K562 (cell line): ENCODE measurements around the gene EPHA2. TPM values are rescaled to one million over a fixed set of nuclear protein-coding genes. Genes with fewer than 3 reads are reported as not detected.

Experiments
- BCLAF1 ChIP-seq, 2 experiments: fragments of 450-650 bp in 1 of 2; IDR thresholded peaks; 2 replicates each; pipeline ENCODE4 v1.6.1; 2011 to 2017; ENCODE audit warnings: low read depth in 2 of 2, antibody characterized with exemption in 1 of 2, borderline replicate concordance in 1 of 2, low read length in 1 of 2, mild to moderate bottlenecking in 1 of 2, mixed read lengths in 1 of 2; ENCODE audit not compliant: control insufficient read depth in 1 of 2
- BHLHE40 ChIP-seq: IDR thresholded peaks from 2 replicates; pipeline ENCODE4 v1.6.1; 2011; ENCODE audit warnings: low read length, improper control_type of control experiment
- CBX3 ChIP-seq, 2 experiments: IDR thresholded peaks; 1 replicate in 1 of 2; 2 replicates in 1 of 2; pipeline ENCODE4 v1.6.1; 2012; ENCODE audit warnings: inconsistent platforms in 2 of 2, low read length in 2 of 2, borderline replicate concordance in 1 of 2, control low read depth in 1 of 2
- FOSL1 ChIP-seq: fragments of 200-800 bp; sonication (Bioruptor generic); conservative IDR thresholded peaks from 2 replicates; pipeline ENCODE4 v1.6.1; 2016; ENCODE audit warnings: missing genetic modification characterization, missing compliant biosample characterization
- HDAC8 ChIP-seq: fragments of 450-650 bp; IDR thresholded peaks from 2 replicates; pipeline ENCODE4 v1.6.1; 2016; ENCODE audit warnings: mild to moderate bottlenecking, missing genetic modification characterization, moderate library complexity, missing compliant biosample characterization
- MBD2 ChIP-seq: sonication (generic); IDR thresholded peaks from 2 replicates; pipeline ENCODE4 v1.6.1; 2016; ENCODE audit warnings: low read depth, borderline replicate concordance
- MLLT1 ChIP-seq, 2 experiments: fragments of 450-650 bp; IDR thresholded peaks; 2 replicates each; pipeline ENCODE4 v1.6.1; 2016
- PHB ChIP-seq: fragments of 250-450 bp; sonication (Bioruptor Pico); IDR thresholded peaks from 2 replicates; pipeline ENCODE4 v1.5.0; 2021
- RBM25 ChIP-seq: fragments of 200-400 bp; formaldehyde crosslinking; IDR thresholded peaks from 2 replicates; pipeline ENCODE4 v1.6.1; 2018; ENCODE audit warnings: low read length, low read depth, moderate library complexity; ENCODE audit not compliant: severe bottlenecking
- RBM34 ChIP-seq: fragments of 200-400 bp; formaldehyde crosslinking; IDR thresholded peaks from 2 replicates; pipeline ENCODE4 v1.6.1; 2018; ENCODE audit warnings: low read length, borderline replicate concordance; ENCODE audit not compliant: insufficient read depth
- ZNF584 ChIP-seq: fragments of 200-800 bp; sonication (Bioruptor generic); IDR thresholded peaks from 2 replicates; pipeline ENCODE4 v1.6.1; 2016; ENCODE audit warnings: low read depth, mild to moderate bottlenecking, missing genetic modification characterization, missing compliant biosample characterization
- ZSCAN32 ChIP-seq: fragments of 450-650 bp; formaldehyde crosslinking; IDR thresholded peaks from 2 replicates; pipeline ENCODE4 v1.4.0; 2020; ENCODE audit warnings: mild to moderate bottlenecking, moderate library complexity
- polyA plus RNA-seq, 8 experiments: library from polyadenylated mRNA; depleted of rRNA in 4 of 8; stranded (reverse) in 5 of 8; unstranded in 3 of 8; fragments of >200 nt; fragmentation: Nextera tagmentation in 2 of 8; fragmentation: Illumina TruSeq in 1 of 8; extraction: Ambion mirVana in 2 of 8; extraction: Trizol in 1 of 8; gene quantifications; 2 replicates each; pipeline versions ENCODE4 v1.2.1 to v1.2.3, GENCODE V29; 2011 to 2014; ENCODE audit warnings: inconsistent platforms in 1 of 8, missing spikeins in 1 of 8
- total RNA-seq, 7 experiments: library from RNA; depleted of rRNA in 6 of 7; stranded (reverse); fragments of >200 nt in 6 of 7; fragmentation: Illumina TruSeq in 2 of 7; extraction: Trizol in 2 of 7; gene quantifications; 2 replicates each; pipeline versions ENCODE4 v1.2.1 to v1.2.3, GENCODE V29; 2011 to 2021; ENCODE audit warnings: low replicate concordance in 1 of 7
- TF ChIP-seq, protein P1 (sequence below), 2 experiments: fragments of 450-650 bp in 1 of 2; sonication (generic) in 1 of 2; formaldehyde crosslinking in 1 of 2; IDR thresholded peaks in 1 of 2; conservative IDR thresholded peaks in 1 of 2; 2 replicates each; pipeline versions ENCODE4 v1.6.1 to v1.8.1; 2016 to 2023; ENCODE audit warnings: mild to moderate bottlenecking in 2 of 2, moderate library complexity in 2 of 2, inconsistent platforms in 1 of 2, missing genetic modification reagents in 1 of 2
- TF ChIP-seq, protein P2 (sequence below): fragments of 250-450 bp; sonication (Bioruptor Pico); IDR thresholded peaks from 2 replicates; pipeline ENCODE4 v1.4.0; 2020
- TF ChIP-seq, protein P3 (sequence below): sonication (generic); formaldehyde crosslinking; IDR thresholded peaks from 2 replicates; pipeline ENCODE4 v1.8.1; 2023; ENCODE audit warnings: missing genetic modification reagents, mild to moderate bottlenecking, borderline replicate concordance

The EPHA2 gene
- total and polyA plus RNA-seq, 9 of the 15 experiments (the other 6 are each of a cell fraction or from before 2014, with no cell fraction given), result 0.04 to 0.40 (median 0.07) TPM; not detected in 4

GRCh38 chr1:16122916-16123315, 33.0 kb downstream of the EPHA2 start (continued):
- TF ChIP-seq MLLT1 (IDR thresholded peaks at IDR 0.05) (peak in 1 of 2 experiments; percentile 86; a peak in 2 of 4 replicates), MBD2 (no peak), FOSL1 (no peak), RBM34 (no peak), HDAC8 (tag) (no peak), CBX3 (IDR thresholded peaks at IDR 0.05; ENCODE audit: borderline replicate concordance in 1 of 2, low read length in 2 of 2) (0 out of 3 replicates have a peak, but pooled peaks of 1 of the 2 experiments have one; percentile 8), ZSCAN32 (CRISPR knock-in tag) (no peak), ZNF584 (CRISPR knock-in tag) (no peak), PHB (CRISPR knock-in tag) (no peak), RBM25 (no peak), BHLHE40 (peak; percentile 34; the same call in 1 of the 2 replicates), BCLAF1 (IDR thresholded peaks at IDR 0.05; ENCODE audit: borderline replicate concordance in 1 of 2, control insufficient read depth in 1 of 2, low read depth in 2 of 2, low read length in 1 of 2) (no peak)
- TF ChIP-seq, protein P1, sequence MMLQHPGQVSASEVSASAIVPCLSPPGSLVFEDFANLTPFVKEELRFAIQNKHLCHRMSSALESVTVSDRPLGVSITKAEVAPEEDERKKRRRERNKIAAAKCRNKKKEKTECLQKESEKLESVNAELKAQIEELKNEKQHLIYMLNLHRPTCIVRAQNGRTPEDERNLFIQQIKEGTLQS (IDR thresholded peaks at IDR 0.05), result peak; percentile 37; the same call in 1 of the 2 replicates
- TF ChIP-seq, protein P1 (CRISPR knock-in tag; conservative IDR thresholded peaks at IDR 0.05), result no peak
- TF ChIP-seq, protein P2, sequence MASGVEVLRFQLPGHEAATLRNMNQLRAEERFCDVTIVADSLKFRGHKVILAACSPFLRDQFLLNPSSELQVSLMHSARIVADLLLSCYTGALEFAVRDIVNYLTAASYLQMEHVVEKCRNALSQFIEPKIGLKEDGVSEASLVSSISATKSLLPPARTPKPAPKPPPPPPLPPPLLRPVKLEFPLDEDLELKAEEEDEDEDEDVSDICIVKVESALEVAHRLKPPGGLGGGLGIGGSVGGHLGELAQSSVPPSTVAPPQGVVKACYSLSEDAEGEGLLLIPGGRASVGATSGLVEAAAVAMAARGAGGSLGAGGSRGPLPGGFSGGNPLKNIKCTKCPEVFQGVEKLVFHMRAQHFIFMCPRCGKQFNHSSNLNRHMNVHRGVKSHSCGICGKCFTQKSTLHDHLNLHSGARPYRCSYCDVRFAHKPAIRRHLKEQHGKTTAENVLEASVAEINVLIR (CRISPR knock-in tag), result no peak
- TF ChIP-seq, protein P3, sequence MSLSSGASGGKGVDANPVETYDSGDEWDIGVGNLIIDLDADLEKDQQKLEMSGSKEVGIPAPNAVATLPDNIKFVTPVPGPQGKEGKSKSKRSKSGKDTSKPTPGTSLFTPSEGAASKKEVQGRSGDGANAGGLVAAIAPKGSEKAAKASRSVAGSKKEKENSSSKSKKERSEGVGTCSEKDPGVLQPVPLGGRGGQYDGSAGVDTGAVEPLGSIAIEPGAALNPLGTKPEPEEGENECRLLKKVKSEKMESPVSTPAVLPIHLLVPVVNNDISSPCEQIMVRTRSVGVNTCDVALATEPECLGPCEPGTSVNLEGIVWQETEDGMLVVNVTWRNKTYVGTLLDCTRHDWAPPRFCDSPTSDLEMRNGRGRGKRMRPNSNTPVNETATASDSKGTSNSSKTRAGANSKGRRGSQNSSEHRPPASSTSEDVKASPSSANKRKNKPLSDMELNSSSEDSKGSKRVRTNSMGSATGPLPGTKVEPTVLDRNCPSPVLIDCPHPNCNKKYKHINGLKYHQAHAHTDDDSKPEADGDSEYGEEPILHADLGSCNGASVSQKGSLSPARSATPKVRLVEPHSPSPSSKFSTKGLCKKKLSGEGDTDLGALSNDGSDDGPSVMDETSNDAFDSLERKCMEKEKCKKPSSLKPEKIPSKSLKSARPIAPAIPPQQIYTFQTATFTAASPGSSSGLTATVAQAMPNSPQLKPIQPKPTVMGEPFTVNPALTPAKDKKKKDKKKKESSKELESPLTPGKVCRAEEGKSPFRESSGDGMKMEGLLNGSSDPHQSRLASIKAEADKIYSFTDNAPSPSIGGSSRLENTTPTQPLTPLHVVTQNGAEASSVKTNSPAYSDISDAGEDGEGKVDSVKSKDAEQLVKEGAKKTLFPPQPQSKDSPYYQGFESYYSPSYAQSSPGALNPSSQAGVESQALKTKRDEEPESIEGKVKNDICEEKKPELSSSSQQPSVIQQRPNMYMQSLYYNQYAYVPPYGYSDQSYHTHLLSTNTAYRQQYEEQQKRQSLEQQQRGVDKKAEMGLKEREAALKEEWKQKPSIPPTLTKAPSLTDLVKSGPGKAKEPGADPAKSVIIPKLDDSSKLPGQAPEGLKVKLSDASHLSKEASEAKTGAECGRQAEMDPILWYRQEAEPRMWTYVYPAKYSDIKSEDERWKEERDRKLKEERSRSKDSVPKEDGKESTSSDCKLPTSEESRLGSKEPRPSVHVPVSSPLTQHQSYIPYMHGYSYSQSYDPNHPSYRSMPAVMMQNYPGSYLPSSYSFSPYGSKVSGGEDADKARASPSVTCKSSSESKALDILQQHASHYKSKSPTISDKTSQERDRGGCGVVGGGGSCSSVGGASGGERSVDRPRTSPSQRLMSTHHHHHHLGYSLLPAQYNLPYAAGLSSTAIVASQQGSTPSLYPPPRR (CRISPR knock-in tag), result no peak
